Activated T-helper 2 cell treated with anti-CD3 and anti-CD28 coated beads, Interferon-gamma antibody, Interleukin-2, Interleukin-4, amounts not matched to agents 10 μg/mL and 5 μg/mL and 100 μg/mL, durations not matched to agents 14 hours and 24 hours and 36 hours (primary cell): ENCODE results near the gene PRRT1. TPM values are rescaled to one million over a fixed set of nuclear protein-coding genes. Genes with fewer than 3 reads are reported as not detected.
A peak's percentile ranks its signal among the peaks of the same experiment; 100 is the strongest.
"Not testable (repeated sequence)": the region's sequence is repeated elsewhere in the genome, so short reads cannot be mapped to it uniquely, and the experiment has no call there.

Source experiments
- DNase-seq: peaks from one replicate; pipeline ENCODE4 v3.0.0; 2021; ENCODE audit warnings: low spot score
- H3K27ac Mint-ChIP-seq: one replicate; pipeline ENCODE4 v1.8.0; 2021; ENCODE audit warnings: mixed read lengths
- H3K27me3 Mint-ChIP-seq: one replicate; pipeline ENCODE4 v1.8.0; 2021; ENCODE audit warnings: low read depth, mixed read lengths
- H3K36me3 Mint-ChIP-seq: one replicate; pipeline ENCODE4 v1.8.0; 2021; ENCODE audit warnings: low read depth, mixed read lengths
- H3K4me1 Mint-ChIP-seq: one replicate; pipeline ENCODE4 v1.8.0; 2021; ENCODE audit warnings: low read depth, mixed read lengths
- H3K4me3 Mint-ChIP-seq: one replicate; pipeline ENCODE4 v1.8.0; 2021; ENCODE audit warnings: low read depth, mild to moderate bottlenecking, moderate library complexity, mixed read lengths
- H3K9me3 Mint-ChIP-seq: one replicate; pipeline ENCODE4 v1.8.0; 2021; ENCODE audit warnings: mixed read lengths
- intact Hi-C: fragments of 100-400 bp; cut with micrococcal nuclease; formaldehyde crosslinking; loops from one replicate; pipeline ENCODE4 v1.15.1; 2023
- total RNA-seq: library from RNA; stranded (reverse); gene quantifications from 2 replicates; pipeline ENCODE4 v1.2.3, GENCODE V29; 2022

PRRT1 gene
- total RNA-seq, 1 donor from 2014 or later, result 0.27 TPM

DNA sequence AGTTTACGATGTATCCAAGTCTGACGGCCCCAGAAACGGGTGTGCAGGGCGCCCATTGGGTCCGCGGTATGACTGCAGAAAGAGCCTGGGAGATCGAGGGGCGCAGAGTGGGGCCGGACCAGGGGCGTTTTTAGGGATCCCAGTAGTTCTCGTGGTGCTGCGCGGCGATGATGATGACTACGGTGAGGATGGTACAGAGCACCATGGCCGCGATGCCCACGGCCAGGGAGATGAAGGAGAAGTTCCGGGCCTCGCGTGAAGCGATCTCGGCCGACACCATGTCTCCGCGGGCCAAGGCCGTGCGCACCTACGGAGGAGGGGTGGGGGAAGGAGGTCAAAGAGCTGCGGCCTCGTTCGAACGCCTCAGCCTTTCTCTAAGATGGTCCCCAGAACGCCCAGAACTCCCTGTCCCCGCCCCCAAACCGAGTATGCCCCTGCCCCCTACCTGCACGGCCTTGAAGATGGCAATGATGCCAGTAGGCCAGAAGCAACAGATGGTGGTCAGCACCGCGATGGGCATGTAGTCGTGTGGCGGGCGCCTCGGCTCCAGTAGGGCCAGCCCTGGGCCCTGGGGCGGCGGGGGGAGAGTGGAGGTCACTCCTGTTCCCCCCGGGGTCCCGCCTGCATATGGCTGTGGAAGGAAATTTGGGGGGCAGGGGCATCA, 2.5 kb downstream of the PRRT1 start:
- Mint-ChIP-seq H3K4me1 (peaks cover 18% of the 10 kb centered on the region), H3K4me3 (peak overlapping the region; percentile 78), H3K27me3 (peaks cover 59% of the 10 kb centered on the region), H3K36me3 (no peaks in the 10 kb centered on the region), H3K27ac (no peak overlapping the region), H3K9me3 (no peaks in the 10 kb centered on the region)
- DNase-seq, result no peak
- intact Hi-C loops, result no loop called here

DNA sequence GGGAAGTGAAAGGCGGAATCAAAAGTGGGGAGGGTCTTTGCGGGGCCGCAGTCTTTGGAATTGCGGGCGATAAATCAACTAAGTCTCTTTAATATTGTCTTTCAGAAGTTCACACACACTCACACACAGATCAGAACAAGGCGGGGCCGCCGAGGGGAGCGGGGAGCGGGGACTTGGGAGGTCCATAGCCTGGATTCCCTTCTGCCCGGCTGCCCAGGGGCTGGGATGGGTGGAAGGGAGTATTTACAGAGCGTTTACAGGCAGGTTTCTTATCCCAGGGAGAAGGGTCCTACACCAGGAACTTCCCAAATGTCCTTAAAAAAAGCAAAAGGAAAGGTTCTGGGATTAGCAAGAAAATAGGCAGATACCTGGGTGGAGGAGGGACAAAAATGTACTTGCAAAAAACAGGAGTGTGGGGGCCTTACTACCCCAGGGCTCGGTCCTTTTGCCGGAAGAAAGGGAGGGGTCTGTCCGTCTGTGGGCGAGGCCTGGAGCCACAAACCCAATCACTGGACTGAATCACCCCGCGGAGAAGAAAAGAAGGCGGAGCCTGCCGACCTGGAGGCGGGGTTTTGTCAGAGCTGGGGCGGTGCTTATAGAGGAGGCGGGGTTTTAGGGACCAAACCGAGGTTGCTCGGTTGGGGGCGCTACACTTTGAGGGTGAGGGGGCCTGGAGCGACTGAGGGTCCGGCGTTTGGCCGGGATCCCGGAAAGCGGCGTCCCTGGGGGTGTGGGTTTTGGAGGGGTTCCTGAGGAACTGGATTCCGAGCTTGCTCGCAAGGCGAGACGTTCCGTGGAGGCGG, 3.2 kb downstream of the PRRT1 start:
- Mint-ChIP-seq H3K27ac (no peak overlapping the region), H3K36me3 (no peaks in the 10 kb centered on the region), H3K4me3 (peak overlapping the region; percentile 78), H3K27me3 (peaks cover 59% of the 10 kb centered on the region), H3K9me3 (no peaks in the 10 kb centered on the region), H3K4me1 (peaks cover 18% of the 10 kb centered on the region)
- peak; percentile 60 for DNase-seq
- intact Hi-C loops, result no loop called here

DNA sequence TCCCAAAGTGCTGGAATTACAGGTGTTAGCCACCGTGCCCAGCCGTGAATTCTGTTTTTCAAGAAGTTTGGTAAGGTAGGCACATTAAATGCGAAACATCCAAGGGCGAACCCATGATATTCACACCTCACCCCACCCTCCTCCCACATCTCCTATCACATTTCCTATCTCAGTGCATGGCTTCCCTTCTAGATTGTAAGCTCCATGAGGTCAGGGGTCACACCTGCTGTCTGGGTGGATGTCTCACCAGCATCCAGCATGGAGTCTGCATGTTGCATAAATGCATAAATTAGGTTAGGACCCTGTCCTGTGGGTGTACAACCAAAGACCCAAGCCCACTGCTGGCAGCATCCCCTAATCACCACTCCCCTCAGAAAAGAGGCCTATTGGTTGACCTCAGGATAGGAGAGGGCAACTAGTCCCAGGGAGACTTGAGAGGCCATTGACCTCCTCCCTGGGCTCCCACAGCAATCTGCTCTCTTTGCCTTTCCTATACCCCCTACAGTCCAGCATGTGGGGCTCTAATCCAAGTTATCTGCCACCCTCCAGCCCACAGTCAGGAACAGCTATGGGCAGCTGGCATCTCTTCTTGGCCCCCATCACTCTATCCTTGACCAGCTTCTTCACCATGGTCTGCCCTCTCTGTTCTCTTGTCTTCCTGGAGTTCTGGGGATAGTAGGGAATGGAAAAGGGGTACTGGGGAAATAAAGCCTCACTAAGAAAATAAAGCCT, 4.2 kb downstream of the PRRT1 start:
- Mint-ChIP-seq H3K4me3 (no peak overlapping the region), H3K27me3 (peaks cover 51% of the 10 kb centered on the region)
- intact Hi-C loops, result no loop called here

DNA sequence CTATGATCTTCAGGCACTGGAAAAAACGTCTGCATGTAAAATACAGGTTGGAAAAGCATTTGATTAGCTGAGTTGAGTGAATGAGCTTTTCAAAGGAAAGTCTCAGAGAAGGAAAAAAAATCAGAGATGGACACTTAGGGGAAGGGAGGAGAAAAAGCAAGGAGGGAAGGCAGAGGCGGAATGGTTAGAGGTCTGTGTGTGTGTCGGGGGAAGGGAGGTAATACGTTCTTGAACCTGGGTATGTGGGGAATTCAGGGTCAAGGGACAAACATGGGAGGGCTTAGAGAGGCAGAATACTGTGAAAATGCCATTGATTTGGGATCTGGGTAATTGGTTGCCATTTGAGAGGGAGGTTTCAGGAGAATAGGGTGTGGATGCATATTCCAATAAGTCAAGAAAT, 5.1 kb downstream of the PRRT1 start:
- peaks cover 13% of the 10 kb centered on the region for H3K4me1 Mint-ChIP-seq
- peaks cover 47% of the 10 kb centered on the region for H3K27me3 Mint-ChIP-seq
- intact Hi-C loops, result no loop called here
- no peak for DNase-seq
- H3K9me3 Mint-ChIP-seq, result no peaks in the 10 kb centered on the region
- no peak overlapping the region for H3K27ac Mint-ChIP-seq
- no peak overlapping the region for H3K4me3 Mint-ChIP-seq
- H3K36me3 Mint-ChIP-seq, result no peaks in the 10 kb centered on the region

More for the DNA sequence above, 4.2 kb downstream of the PRRT1 start:
- Mint-ChIP-seq H3K9me3 (no peaks in the 10 kb centered on the region), H3K27ac (no peak overlapping the region), H3K36me3 (no peaks in the 10 kb centered on the region), H3K4me1 (peaks cover 13% of the 10 kb centered on the region)
- DNase-seq, result no peak

DNA sequence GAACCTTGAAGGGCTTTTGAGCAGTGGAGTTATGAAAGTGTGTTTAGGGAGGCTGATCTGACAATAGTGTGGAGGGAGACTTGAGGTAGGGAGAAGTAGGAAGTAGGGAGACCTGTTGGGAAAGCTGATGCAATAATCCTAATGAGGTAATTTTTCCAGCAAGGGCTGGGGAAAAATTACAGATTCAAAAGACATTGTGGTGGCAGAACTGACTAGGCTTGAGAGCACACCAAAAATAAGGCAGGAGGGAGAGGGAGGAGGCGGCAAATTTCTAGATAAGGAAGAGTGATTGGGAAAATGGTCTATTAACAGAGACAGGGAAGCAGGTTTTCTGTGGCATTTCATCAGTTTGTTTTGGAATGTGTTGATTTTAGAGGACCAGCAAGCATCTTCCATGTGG, 5.5 kb downstream of the PRRT1 start:
- Mint-ChIP-seq H3K27ac (no peak overlapping the region), H3K27me3 (peaks cover 48% of the 10 kb centered on the region), H3K36me3 (no peaks in the 10 kb centered on the region), H3K4me3 (no peak overlapping the region), H3K9me3 (no peaks in the 10 kb centered on the region), H3K4me1 (peaks cover 13% of the 10 kb centered on the region)
- no peak for DNase-seq
- intact Hi-C loops, result no loop called here

DNA sequence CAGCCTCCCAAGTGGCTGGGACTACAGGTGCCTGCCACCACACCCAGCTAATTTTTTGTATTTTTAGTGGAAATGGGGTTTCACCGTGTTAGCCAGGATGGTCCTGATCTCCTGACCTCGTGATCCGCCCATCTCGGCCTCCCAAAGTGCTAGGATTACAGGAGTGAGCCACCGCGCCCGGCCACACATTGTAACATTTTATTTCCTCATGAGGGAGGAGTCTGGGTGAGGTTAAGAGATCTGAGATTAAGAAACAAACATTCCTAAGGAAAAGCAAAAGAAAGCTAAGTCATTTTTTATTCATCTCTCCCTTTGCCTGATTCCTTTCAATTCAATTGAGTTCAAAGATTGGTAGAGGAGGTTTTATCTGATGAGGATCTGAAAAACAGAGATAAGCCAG, 7.5 kb downstream of the PRRT1 start:
- H3K9me3 Mint-ChIP-seq, H3K36me3 Mint-ChIP-seq, DNase-seq, H3K27ac Mint-ChIP-seq, H3K4me3 Mint-ChIP-seq, intact Hi-C loops: not testable (repeated sequence)
- peaks cover 10% of the 10 kb centered on the region for H3K4me1 Mint-ChIP-seq
- H3K27me3 Mint-ChIP-seq, result peaks cover 40% of the 10 kb centered on the region

DNA sequence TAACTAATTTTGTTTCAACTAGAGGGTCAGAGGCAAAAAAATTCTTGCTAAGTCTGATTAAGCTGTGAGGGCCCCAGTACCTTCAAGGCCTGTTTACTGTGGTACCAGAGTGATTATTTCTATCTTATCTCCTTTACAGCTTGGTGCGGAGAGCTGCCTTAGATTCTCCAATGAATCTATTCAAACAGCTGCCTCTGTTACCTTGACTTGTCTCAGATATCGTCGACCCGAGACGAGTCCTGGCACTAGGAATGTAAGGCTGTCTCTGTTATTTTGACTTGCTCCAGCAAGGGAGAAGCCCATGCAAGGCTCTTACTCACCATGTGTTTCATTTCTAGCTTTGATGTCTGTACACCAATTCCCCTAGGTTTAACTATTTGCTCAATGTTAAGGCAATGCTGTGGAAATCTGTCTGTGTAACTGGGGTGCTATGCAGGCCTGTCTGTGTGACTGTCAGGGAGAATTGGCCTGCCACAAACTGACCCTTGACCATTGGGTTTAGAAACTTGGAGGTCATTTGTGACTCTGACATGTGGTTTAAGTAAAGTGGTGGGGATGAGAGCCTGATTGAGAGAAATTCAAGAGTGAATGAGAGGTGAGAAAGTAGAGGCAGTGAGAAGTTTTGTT, 11.2 kb downstream of the PRRT1 start:
- Mint-ChIP-seq H3K4me1 (no peaks in the 10 kb centered on the region), H3K27me3 (peaks cover 10% of the 10 kb centered on the region), H3K4me3 (no peak overlapping the region), H3K9me3 (no peaks in the 10 kb centered on the region), H3K27ac (no peak overlapping the region), H3K36me3 (no peaks in the 10 kb centered on the region)
- intact Hi-C loops, result no loop called here
- DNase-seq, result no peak

DNA sequence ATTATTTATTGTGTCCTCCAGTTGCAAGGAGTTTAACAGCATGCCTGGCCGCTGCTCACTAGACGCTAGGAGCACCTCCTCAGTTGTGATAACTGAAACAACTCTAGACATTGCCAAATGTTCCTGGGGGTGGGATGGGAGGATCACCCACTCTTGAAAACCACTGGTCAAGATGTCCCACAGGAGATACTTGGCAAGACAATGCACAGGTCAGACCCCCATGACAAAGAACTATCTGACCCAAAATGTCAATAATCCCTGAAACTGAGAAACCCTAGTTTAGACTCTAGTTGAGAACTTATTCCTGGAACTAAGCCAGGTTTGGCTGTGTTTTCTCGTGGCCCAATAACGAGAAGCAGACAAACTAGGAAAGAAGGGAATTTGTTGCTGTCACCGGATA, 12.1 kb downstream of the PRRT1 start:
- no peak overlapping the region for H3K4me3 Mint-ChIP-seq
- no peak for DNase-seq
- no peak overlapping the region for H3K27ac Mint-ChIP-seq
- intact Hi-C loops, result no loop called here
- H3K27me3 Mint-ChIP-seq, result peaks cover 13% of the 10 kb centered on the region
- H3K36me3 Mint-ChIP-seq, result no peaks in the 10 kb centered on the region
- no peaks in the 10 kb centered on the region for H3K9me3 Mint-ChIP-seq
- no peaks in the 10 kb centered on the region for H3K4me1 Mint-ChIP-seq

DNA sequence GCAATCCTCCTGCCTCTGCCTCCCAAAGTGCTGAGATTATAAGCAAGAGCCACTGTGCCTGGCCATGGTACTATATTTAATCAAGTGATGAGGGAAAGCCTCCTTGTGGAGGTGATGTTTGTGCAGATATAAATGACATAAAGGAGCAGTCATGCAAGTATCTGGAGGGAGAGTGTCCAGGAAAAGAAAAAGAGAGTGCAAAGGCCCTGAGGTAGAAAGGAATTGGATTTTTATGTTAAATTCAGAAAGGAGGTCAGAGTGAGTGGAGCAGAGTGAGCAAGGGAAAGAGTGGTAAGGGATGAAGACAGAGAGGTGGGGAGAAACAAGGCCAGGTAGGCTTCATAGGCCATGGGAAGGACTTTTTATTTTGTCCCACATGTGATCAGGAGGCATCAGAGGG, 14.3 kb downstream of the PRRT1 start:
- no peak for DNase-seq
- Mint-ChIP-seq H3K27ac (no peak overlapping the region), H3K27me3 (peaks cover 15% of the 10 kb centered on the region), H3K36me3 (no peaks in the 10 kb centered on the region), H3K4me3 (no peak overlapping the region), H3K9me3 (no peaks in the 10 kb centered on the region), H3K4me1 (no peaks in the 10 kb centered on the region)
- intact Hi-C loops, result no loop called here

DNA sequence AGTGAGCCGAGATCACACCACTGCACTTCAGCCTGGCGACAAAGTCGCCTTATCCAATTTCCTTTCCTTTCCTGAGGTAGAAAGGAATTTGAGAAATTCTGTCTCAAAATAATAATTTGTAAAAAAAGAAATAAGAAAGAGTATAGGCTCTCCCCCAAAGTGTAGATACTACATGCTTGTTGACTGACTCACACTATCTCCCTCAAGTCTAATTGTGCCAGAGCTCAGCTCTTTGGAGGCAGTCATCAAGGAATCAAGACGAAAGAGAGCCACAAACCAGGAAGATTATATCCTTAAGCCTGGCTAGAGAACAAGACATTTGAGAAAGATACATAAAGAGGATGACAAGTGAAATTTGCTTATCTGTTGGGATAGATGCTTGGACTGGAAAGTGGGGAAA, 18.0 kb downstream of the PRRT1 start:
- intact Hi-C loops, result no loop called here

DNA sequence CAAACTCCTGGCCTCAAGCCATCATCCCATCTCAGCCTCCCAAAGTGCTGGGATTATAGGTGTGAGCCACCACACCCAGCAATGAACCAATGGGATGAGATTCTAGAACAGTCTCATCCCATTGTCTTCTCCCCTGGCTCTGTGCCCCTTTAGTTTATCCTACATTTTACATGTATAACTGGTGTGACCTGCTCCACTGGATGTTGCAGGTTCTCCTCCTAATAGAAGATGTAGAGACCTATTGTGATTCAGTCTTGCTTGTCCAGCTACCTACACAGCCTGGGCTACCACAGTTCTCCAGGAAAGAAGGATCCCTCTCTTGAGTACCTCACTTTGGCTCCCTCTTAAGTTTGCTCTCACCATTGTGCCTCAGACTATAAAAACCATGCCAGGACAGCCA, 19.6 kb downstream of the PRRT1 start:
- Mint-ChIP-seq H3K4me1 (peaks cover 22% of the 10 kb centered on the region), H3K27me3 (peaks cover 7% of the 10 kb centered on the region), H3K4me3 (peak overlapping the region; percentile 30), H3K36me3 (no peaks in the 10 kb centered on the region), H3K27ac (no peak overlapping the region), H3K9me3 (no peaks in the 10 kb centered on the region)
- intact Hi-C loops, result no loop called here
- no peak for DNase-seq

More for the DNA sequence above, 18.0 kb downstream of the PRRT1 start:
- H3K27ac Mint-ChIP-seq, result no peak overlapping the region
- no peaks in the 10 kb centered on the region for H3K36me3 Mint-ChIP-seq
- no peak for DNase-seq
- H3K4me3 Mint-ChIP-seq, result no peak overlapping the region
- H3K27me3 Mint-ChIP-seq, result peaks cover 7% of the 10 kb centered on the region
- H3K4me1 Mint-ChIP-seq, result peaks cover 13% of the 10 kb centered on the region
- H3K9me3 Mint-ChIP-seq, result no peaks in the 10 kb centered on the region

DNA sequence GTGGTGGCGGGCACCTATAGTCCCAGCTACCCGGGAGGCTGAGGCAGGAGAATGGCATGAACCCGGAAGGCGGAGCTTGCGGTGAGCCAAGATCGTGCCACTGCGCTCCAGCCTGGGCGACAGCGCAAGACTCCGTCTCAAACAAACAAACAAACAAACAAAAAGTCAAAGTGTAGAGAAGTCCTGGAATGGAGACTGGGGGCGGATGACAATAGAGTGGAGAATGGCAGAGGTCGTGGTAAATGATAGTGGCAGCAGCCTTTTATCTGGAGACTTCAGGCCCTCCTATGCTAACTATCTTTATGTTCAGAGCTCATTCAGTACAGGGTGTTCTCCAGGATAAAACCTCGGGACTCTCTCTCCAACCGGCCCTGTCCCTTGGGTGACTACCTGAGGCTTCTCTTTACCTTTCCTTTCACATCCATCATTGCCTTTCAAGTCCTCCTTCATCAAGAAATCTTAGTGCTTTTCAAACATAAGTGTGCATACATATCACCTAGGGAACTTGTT, 20.2 kb downstream of the PRRT1 start:
- Mint-ChIP-seq H3K27me3 (peaks cover 7% of the 10 kb centered on the region), H3K4me3 (peak overlapping the region; percentile 6), H3K36me3 (peaks cover 6% of the 10 kb centered on the region), H3K4me1 (peaks cover 28% of the 10 kb centered on the region), H3K27ac (no peak overlapping the region), H3K9me3 (no peaks in the 10 kb centered on the region)
- no peak for DNase-seq
- intact Hi-C loops, result no loop called here
